ENCODE results near the gene SHC3. TPM values are rescaled to one million over a fixed set of nuclear protein-coding genes. Genes with fewer than 3 reads are reported as not detected.

SHC3 gene
- total RNA-seq, 1 donor from 2014 or later: 0.21 TPM

GRCh38 chr9:89153232-89154017, 25.2 kb downstream of the SHC3 start:
- H3K4me3 Mint-ChIP-seq (ENCODE audit: unreplicated experiment): no peak overlapping the region
- H3K36me3 Mint-ChIP-seq (ENCODE audit: unreplicated experiment): no peaks in the 10 kb centered on the region
- no peak for DNase-seq (ENCODE audit: extremely low spot score, unreplicated experiment)
- H3K9me3 Mint-ChIP-seq (ENCODE audit: unreplicated experiment): no peaks in the 10 kb centered on the region
- TF ChIP-seq CTCF (IDR thresholded peaks at IDR 0.05): no peak
- no peak overlapping the region for H3K27ac Mint-ChIP-seq (ENCODE audit: unreplicated experiment)
- no peaks in the 10 kb centered on the region for H3K27me3 Mint-ChIP-seq (ENCODE audit: unreplicated experiment)
- H3K4me1 Mint-ChIP-seq (ENCODE audit: unreplicated experiment): peaks cover 3% of the 10 kb centered on the region

- no peaks in the 10 kb centered on the region for H3K36me3 Mint-ChIP-seq (ENCODE audit: unreplicated experiment)
- H3K27me3 Mint-ChIP-seq (ENCODE audit: unreplicated experiment): no peaks in the 10 kb centered on the region
- TF ChIP-seq CTCF (IDR thresholded peaks at IDR 0.05): no peak
- peaks cover 2% of the 10 kb centered on the region for H3K4me1 Mint-ChIP-seq (ENCODE audit: unreplicated experiment)
- H3K4me3 Mint-ChIP-seq (ENCODE audit: unreplicated experiment): no peak overlapping the region
- DNase-seq (ENCODE audit: extremely low spot score, unreplicated experiment): no peak
- no peaks in the 10 kb centered on the region for H3K9me3 Mint-ChIP-seq (ENCODE audit: unreplicated experiment)
- H3K27ac Mint-ChIP-seq (ENCODE audit: unreplicated experiment): no peak overlapping the region
These were observed 28.9 kb downstream of the SHC3 start for GRCh38 chr9:89149726-89150125.

- no peaks in the 10 kb centered on the region for H3K9me3 Mint-ChIP-seq (ENCODE audit: unreplicated experiment)
- no peak overlapping the region for H3K4me3 Mint-ChIP-seq (ENCODE audit: unreplicated experiment)
- no peaks in the 10 kb centered on the region for H3K27me3 Mint-ChIP-seq (ENCODE audit: unreplicated experiment)
- no peak for DNase-seq (ENCODE audit: extremely low spot score, unreplicated experiment)
- no peaks in the 10 kb centered on the region for H3K4me1 Mint-ChIP-seq (ENCODE audit: unreplicated experiment)
- H3K36me3 Mint-ChIP-seq (ENCODE audit: unreplicated experiment): no peaks in the 10 kb centered on the region
- TF ChIP-seq CTCF (IDR thresholded peaks at IDR 0.05): no peak
- H3K27ac Mint-ChIP-seq (ENCODE audit: unreplicated experiment): no peak overlapping the region
These were observed 33.5 kb downstream of the SHC3 start for GRCh38 chr9:89145097-89145496.

- Mint-ChIP-seq H3K4me3 (ENCODE audit: unreplicated experiment) (no peak overlapping the region), H3K9me3 (ENCODE audit: unreplicated experiment) (no peaks in the 10 kb centered on the region), H3K4me1 (ENCODE audit: unreplicated experiment) (no peaks in the 10 kb centered on the region), H3K27ac (ENCODE audit: unreplicated experiment) (no peak overlapping the region), H3K27me3 (ENCODE audit: unreplicated experiment) (no peaks in the 10 kb centered on the region), H3K36me3 (ENCODE audit: unreplicated experiment) (no peaks in the 10 kb centered on the region)
- no peak for TF ChIP-seq CTCF (IDR thresholded peaks at IDR 0.05)
- no peak for DNase-seq (ENCODE audit: extremely low spot score, unreplicated experiment)
These were observed 34.4 kb downstream of the SHC3 start for GRCh38 chr9:89144238-89144637.

- no peaks in the 10 kb centered on the region for H3K27me3 Mint-ChIP-seq (ENCODE audit: unreplicated experiment)
- no peak overlapping the region for H3K27ac Mint-ChIP-seq (ENCODE audit: unreplicated experiment)
- no peak overlapping the region for H3K4me3 Mint-ChIP-seq (ENCODE audit: unreplicated experiment)
- DNase-seq (ENCODE audit: extremely low spot score, unreplicated experiment): no peak
- no peaks in the 10 kb centered on the region for H3K4me1 Mint-ChIP-seq (ENCODE audit: unreplicated experiment)
- no peak for TF ChIP-seq CTCF (IDR thresholded peaks at IDR 0.05)
- H3K9me3 Mint-ChIP-seq (ENCODE audit: unreplicated experiment): no peaks in the 10 kb centered on the region
- H3K36me3 Mint-ChIP-seq (ENCODE audit: unreplicated experiment): no peaks in the 10 kb centered on the region
These were observed 35.4 kb downstream of the SHC3 start for GRCh38 chr9:89143266-89143665.

All from osteocyte (in vitro differentiated cells).